ENCODE measurements around the gene TOP3A.
A peak's percentile ranks its signal among the peaks of the same experiment; 100 is the strongest.
"Not testable (repeated sequence)": the region's sequence is repeated elsewhere in the genome, so short reads cannot be mapped to it uniquely, and the experiment has no call there.

The TOP3A gene, protein sequence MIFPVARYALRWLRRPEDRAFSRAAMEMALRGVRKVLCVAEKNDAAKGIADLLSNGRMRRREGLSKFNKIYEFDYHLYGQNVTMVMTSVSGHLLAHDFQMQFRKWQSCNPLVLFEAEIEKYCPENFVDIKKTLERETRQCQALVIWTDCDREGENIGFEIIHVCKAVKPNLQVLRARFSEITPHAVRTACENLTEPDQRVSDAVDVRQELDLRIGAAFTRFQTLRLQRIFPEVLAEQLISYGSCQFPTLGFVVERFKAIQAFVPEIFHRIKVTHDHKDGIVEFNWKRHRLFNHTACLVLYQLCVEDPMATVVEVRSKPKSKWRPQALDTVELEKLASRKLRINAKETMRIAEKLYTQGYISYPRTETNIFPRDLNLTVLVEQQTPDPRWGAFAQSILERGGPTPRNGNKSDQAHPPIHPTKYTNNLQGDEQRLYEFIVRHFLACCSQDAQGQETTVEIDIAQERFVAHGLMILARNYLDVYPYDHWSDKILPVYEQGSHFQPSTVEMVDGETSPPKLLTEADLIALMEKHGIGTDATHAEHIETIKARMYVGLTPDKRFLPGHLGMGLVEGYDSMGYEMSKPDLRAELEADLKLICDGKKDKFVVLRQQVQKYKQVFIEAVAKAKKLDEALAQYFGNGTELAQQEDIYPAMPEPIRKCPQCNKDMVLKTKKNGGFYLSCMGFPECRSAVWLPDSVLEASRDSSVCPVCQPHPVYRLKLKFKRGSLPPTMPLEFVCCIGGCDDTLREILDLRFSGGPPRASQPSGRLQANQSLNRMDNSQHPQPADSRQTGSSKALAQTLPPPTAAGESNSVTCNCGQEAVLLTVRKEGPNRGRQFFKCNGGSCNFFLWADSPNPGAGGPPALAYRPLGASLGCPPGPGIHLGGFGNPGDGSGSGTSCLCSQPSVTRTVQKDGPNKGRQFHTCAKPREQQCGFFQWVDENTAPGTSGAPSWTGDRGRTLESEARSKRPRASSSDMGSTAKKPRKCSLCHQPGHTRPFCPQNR

GRCh38 chr17:18314731-18315561 is at the start of gene TOP3A, which contains the start of gene SMCR8:
Gene TOP3A (minus strand): TSS chr17:18314994. CDS start chr17:18314778, 216 bp downstream.
Gene SMCR8 (plus strand): TSS chr17:18315293. CDS start chr17:18315790, 497 bp downstream.
- peak; percentile 97 for DNase-seq (ENCODE audit: low spot score)

DNA sequence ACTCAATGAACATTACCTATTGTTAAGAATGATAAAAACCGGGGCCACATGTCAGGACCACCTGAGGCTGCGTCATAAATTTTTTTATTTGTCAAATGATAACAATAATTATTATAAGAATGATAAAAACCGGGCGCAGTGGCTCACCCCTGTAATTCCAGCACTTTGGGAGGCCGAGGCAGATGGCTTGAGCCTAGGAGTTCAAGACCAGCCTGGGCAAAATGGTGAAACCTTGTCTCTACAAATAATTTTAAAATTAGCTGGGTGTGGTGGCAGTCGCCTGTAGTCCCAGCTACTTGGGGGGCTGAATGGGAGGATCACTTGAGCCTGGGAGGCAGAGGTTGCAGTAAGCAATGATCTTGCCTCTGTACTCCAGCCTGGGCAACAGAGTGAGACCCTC is 49.4 kb upstream of the TOP3A start:
- DNase-seq (ENCODE audit: low spot score) = no peak

- peak; percentile 96 for DNase-seq (ENCODE audit: low spot score)
Observed at GRCh38 chr17:18363101-18364049, 48.6 kb upstream of the TOP3A start, which contains the start of gene SHMT1. Gene SHMT1 (minus strand): TSS chr17:18363550. CDS start chr17:18355981, 7,569 bp downstream.

GRCh38 chr17:18362698-18363100 is 47.9 kb upstream of the TOP3A start:
- DNase-seq (ENCODE audit: low spot score) = peak; percentile 19

DNA sequence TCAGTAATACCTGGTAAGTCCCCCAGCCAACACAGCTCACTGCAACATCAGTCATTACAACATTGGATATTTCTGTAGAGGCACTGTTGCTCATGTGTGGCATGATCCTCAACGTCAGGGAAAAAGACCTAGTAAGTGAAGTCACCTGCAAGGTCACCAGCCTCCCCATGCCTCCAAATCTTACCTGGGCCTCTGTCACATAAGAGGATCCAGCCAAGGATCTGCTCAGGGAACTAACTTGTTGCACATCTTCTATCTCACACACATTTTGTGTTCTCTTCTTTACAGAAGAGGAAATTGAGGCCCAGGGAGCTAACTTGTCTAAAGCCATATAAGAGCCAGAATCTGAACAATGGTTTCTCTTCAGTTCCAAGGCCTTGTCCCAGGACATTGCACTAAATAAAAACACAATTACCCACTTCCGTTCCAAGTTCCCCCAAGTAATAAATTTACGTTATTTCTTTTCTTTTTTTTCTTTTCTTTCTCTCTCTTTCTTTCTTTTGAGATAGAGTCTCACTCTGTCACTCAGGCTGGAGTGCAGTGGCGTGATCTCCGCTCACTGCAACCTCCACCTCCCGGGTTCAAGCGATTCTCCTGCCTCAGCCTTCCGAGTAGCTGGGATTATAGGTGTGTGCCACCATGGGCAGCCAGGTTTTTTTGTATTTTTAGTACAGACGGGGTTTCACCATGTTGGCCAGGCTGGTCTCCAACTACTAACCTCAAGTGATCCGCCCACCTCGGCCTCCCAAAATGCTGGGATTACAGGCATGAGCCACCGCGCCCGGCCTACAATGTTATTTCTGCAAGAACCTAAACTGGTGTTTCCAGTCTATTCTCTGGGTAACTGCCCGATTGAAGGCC is 47.3 kb upstream of the TOP3A start:
- DNase-seq (ENCODE audit: low spot score) = no peak

GRCh38 chr17:18360518-18360917 is 45.7 kb upstream of the TOP3A start:
- DNase-seq (ENCODE audit: low spot score) = no peak

DNA sequence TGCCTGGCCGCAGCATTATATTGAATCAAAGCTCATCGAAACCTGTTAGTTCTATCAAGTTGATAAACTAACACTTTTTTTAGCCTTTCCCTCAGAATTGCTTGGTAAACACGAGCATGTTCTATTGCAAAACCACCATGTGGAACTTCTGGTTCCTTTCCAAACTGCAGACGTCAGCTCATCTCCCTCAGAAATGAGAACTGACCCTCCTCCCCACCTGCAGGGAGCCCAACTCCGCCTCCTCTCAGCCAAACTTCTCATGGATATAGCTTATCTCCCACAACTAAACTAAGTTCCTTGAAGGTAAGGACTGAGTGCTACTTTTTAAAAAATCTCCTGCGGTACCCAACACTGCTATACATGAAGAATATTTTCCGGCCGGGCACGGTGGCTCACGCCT is 41.8 kb upstream of the TOP3A start:
- peak; percentile 53 for DNase-seq (ENCODE audit: low spot score)

GRCh38 chr17:18353541-18353940 is 38.7 kb upstream of the TOP3A start:
- no peak for DNase-seq (ENCODE audit: low spot score)

- no peak for DNase-seq (ENCODE audit: low spot score)
Observed at GRCh38 chr17:18344021-18344420, 29.2 kb upstream of the TOP3A start.

DNA sequence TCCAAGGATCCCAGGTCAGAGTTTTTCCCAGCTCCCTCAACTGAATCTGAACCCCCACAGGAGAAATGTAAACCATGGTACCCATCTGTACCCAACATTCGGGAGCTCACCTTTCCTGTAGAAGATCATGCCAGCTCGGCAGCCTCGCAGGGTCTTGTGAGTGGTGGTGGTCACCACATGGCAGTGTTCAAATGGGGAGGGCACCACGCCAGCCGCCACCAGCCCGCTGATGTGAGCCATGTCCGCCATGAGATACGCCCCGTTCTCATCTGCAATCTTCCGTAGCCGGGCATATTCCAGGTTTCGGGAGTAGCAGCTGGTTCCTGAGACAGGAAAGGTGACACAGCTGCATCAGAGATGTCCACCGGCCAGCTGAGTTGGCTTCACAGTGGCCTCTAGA is 25.1 kb upstream of the TOP3A start:
- no peak for DNase-seq (ENCODE audit: low spot score)

GRCh38 chr17:18338158-18338557 is 23.4 kb upstream of the TOP3A start:
- not testable (repeated sequence) for DNase-seq (ENCODE audit: low spot score)

DNA sequence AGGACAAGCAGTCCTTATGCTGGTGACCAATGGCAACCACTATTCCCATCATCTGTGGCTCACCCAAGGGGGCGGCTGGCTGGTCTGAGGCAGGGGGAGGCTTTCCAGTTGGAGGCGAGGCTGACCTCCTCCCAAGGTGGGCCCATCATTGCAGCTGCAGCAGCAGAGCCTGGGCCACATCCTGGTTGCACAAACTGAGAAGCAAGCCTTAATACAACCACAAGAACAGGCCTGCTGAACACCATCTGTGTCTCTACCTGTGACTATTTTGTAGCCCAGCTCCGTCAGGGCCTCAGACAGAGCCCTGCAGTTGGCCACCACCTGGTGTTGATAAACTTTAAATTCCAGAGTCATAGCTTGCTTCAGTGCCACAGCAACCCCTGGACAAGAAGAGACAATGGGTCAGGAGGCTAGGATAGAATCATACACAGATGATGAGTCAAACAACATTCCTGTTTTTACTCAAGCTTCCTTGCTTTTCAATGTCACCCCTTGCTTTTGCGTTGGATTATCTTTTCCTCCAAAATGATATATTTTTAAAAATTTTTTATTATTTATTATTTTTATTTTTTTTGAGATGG is 18.2 kb upstream of the TOP3A start:
- peak; percentile 27 for DNase-seq (ENCODE audit: low spot score)

DNA sequence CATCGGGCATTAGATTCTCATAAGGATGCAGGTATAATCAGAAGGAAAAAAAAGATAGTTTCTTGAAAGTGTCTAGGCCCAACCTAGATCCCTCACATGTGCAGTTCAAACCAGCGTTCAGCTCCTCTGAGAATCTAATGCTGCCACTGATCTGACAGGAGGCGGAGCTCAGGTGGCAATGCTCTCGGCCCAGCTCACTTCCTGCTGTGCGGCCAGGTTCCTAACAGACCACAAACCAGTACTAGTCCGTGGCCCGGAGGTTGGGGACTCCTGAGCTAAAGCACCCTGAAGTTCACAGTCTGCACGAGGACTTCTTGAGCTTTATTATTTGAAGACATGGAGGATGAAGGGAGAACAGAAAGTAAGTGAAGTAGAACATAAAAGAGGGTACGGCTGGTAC is 17.1 kb upstream of the TOP3A start:
- no peak for DNase-seq (ENCODE audit: low spot score)

DNA sequence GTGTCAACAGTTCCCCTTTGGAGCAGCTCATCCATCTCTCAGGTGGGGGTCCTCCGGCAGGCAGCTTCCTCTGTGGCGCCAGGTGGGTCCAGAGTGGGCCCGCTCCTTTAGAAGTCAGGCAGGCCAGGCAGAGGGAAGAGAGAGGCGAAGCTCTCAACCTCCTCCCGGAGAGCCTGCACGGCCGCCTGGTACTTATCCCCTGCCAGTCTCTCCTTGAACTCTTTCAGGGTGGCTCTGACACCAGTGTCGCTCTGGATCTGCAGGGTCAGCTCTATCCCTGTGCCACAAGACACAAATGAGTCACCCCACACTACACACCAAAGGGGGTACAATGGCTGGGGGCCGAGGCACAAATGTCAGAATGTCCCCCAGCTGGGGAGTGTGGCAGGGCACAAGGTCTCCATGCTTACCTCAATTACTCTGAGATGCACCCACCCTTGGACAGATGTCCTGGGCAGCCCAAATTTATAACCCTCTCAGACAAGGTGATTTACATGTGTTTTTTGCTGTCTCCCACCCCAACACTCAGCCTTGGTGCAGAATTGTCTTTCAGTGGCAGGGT is 13.9 kb upstream of the TOP3A start:
- no peak for DNase-seq (ENCODE audit: low spot score)

- no peak for DNase-seq (ENCODE audit: low spot score)
Observed at GRCh38 chr17:18327556-18327955, 12.8 kb upstream of the TOP3A start.

DNA sequence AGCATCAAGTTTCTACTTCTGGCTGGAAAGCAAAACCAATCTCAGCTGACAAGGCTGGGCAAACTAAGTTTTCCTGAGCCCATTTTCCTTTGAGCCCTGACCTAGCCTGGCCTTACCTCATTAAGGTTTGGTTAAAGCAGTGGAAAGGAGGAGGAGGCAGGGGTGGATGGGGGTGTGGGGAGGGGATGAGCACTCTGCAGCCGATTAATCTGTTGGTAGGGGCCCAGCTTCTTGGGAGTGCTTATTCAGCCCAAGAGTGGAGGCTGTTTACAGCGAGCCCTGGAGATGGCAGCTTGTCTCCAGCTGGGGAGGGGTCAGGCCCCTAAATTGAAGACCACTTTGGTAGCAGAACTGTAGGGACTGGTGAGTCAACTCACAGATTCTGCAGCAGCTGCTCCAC is 12.3 kb upstream of the TOP3A start:
- DNase-seq (ENCODE audit: low spot score) = no peak

DNA sequence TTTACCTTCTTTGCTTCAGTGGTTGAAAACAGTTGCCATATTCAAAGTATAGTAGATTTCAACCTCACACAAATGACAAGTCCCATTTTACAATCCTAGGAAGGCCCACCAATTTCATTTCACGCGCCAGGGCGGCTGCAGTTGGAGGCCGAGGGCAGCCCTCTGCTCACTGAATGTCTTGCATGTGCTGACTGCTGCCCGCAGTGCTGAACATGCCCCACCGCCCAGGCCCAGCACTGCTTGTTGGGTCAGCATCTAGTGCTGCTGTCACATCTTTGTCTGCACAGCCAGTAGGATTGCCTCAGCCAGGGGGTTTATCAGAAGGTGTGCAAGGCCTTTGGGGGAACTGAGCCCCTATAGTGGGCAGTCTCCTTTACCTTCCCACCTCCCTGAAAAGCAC is 11.8 kb upstream of the TOP3A start:
- DNase-seq (ENCODE audit: low spot score) = no peak

DNA sequence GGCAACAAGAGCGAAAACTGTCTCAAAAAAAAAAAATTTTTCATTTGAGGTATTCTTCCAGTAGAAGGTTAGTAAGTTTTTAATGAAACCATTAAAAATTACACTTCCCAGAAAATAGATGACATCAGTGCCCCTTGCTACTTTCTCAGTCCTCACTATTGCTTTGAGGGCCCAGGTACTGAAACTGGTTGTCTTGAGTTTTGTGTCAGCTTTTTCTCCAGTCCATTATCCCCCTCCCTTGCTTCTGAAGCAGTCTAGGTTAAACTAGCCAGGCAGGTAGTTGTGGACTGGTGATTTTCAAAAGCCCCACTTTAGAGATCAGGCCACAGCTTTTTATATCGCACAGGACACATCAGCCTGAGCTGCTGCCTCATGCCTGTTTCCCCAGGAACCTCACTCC is 11.2 kb upstream of the TOP3A start:
- DNase-seq (ENCODE audit: low spot score) = no peak

All from AG08395 (cell line).